Fibroblast of lung (primary cell): ENCODE data around the gene SLC5A6.

Source experiments
- EZH2 ChIP-seq: IDR thresholded peaks from 2 replicates; pipeline ENCODE4 v1.5.1; 2012; ENCODE audit warnings: low read length, control low read depth, mild to moderate bottlenecking; ENCODE audit errors: missing control alignments
- TF ChIP-seq, protein P1 (sequence below), 2 donors: IDR thresholded peaks in 1 of 2; conservative IDR thresholded peaks in 1 of 2; 1 replicate in 1 of 2; 2 replicates in 1 of 2; pipeline ENCODE4 v1.5.1; 2011 to 2012; ENCODE audit warnings: low read length in 2 of 2, control low read depth in 1 of 2, inconsistent platforms in 1 of 2, low read depth in 1 of 2, mild to moderate bottlenecking in 1 of 2

DNA sequence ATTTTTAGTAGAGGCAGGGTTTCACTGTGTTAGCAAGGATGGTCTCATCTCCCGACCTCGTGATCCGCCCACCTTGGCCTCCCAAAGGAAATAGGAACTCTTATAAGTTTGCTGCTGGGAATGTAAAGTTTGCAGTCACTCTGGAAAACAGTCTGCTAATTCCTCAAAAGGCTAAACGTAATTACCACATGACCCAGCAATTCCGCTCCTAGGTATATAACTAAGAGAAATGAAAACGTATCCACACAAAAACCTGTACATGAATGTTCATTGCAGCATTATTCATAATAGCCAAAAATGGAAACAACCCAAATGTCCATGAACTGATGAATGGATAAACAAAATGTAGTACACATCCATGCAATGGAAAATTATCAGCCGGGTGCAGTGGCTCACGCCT, 22.1 kb downstream of the SLC5A6 start:
- TF ChIP-seq, protein P1, sequence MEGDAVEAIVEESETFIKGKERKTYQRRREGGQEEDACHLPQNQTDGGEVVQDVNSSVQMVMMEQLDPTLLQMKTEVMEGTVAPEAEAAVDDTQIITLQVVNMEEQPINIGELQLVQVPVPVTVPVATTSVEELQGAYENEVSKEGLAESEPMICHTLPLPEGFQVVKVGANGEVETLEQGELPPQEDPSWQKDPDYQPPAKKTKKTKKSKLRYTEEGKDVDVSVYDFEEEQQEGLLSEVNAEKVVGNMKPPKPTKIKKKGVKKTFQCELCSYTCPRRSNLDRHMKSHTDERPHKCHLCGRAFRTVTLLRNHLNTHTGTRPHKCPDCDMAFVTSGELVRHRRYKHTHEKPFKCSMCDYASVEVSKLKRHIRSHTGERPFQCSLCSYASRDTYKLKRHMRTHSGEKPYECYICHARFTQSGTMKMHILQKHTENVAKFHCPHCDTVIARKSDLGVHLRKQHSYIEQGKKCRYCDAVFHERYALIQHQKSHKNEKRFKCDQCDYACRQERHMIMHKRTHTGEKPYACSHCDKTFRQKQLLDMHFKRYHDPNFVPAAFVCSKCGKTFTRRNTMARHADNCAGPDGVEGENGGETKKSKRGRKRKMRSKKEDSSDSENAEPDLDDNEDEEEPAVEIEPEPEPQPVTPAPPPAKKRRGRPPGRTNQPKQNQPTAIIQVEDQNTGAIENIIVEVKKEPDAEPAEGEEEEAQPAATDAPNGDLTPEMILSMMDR (conservative IDR thresholded peaks at IDR 0.05 in 1 of 2, IDR thresholded peaks at IDR 0.05 in 1 of 2; ENCODE audit: low read depth in 1 of 2, low read length in 2 of 2): no peak
- TF ChIP-seq EZH2: no peak
